Loucy (cell line): Measurements from ENCODE around the gene PLEKHA6.

Experiments used
- H2AFZ ChIP-seq: fragments of 200-600 bp; sonication (generic); 2 replicates; pipeline ENCODE4 v1.6.0; 2016; ENCODE audit warnings: antibody characterized with exemption, mild to moderate bottlenecking, low read length, moderate library complexity
- H3F3A ChIP-seq: fragments of 200-600 bp; 2 replicates; pipeline ENCODE4 v1.6.0; 2016; ENCODE audit warnings: antibody characterized with exemption, low read depth, mild to moderate bottlenecking
- H3K27me3 ChIP-seq: fragments of 200-600 bp; sonication (generic); 2 replicates; pipeline ENCODE4 v1.6.1; 2014; ENCODE audit warnings: low read length, mild to moderate bottlenecking; ENCODE audit not compliant: insufficient read depth, poor library complexity, severe bottlenecking
- H3K36me3 ChIP-seq: fragments of 200-600 bp; sonication (generic); 2 replicates; pipeline ENCODE4 v1.6.1; 2016; ENCODE audit warnings: low read length; ENCODE audit not compliant: insufficient read depth
- H3K4me1 ChIP-seq: fragments of 200-600 bp; sonication (generic); 2 replicates; pipeline ENCODE4 v1.5.1; 2014; ENCODE audit warnings: low read length, mild to moderate bottlenecking; ENCODE audit not compliant: insufficient read depth, poor library complexity, severe bottlenecking
- H3K4me2 ChIP-seq: fragments of 200-600 bp; sonication (generic); 2 replicates; pipeline ENCODE4 v1.6.0; 2014; ENCODE audit warnings: antibody characterized with exemption, low read length, low read depth, mild to moderate bottlenecking; ENCODE audit not compliant: poor library complexity, severe bottlenecking
- H3K4me3 ChIP-seq: fragments of 200-600 bp; sonication (generic); 2 replicates; pipeline ENCODE4 v1.5.1; 2014; ENCODE audit warnings: low read length, mild to moderate bottlenecking, mixed read lengths; ENCODE audit not compliant: poor library complexity, severe bottlenecking
- H3K79me2 ChIP-seq: fragments of 200-600 bp; sonication (generic); 2 replicates; pipeline ENCODE4 v1.6.1; 2014; ENCODE audit warnings: low read length; ENCODE audit not compliant: insufficient read depth
- H3K9ac ChIP-seq: fragments of 200-600 bp; sonication (generic); 2 replicates; pipeline ENCODE4 v1.6.0; 2014; ENCODE audit warnings: mild to moderate bottlenecking, low read depth, low read length, moderate library complexity; ENCODE audit not compliant: poor library complexity, severe bottlenecking
- H3K9me2 ChIP-seq: fragments of 200-600 bp; sonication (generic); replicated peaks from 2 replicates; pipeline ENCODE4 v1.6.1; 2016; ENCODE audit warnings: low read depth, low read length, mixed read lengths
- H3K9me3 ChIP-seq: fragments of 200-600 bp; sonication (generic); 2 replicates; pipeline ENCODE4 v1.6.1; 2014; ENCODE audit warnings: mild to moderate bottlenecking, antibody characterized with exemption, low read length, low read depth; ENCODE audit not compliant: insufficient read depth
- H4K20me1 ChIP-seq: fragments of 200-600 bp; sonication (generic); 2 replicates; pipeline ENCODE4 v1.6.0; 2014; ENCODE audit warnings: antibody characterized with exemption, low read length, mild to moderate bottlenecking; ENCODE audit not compliant: insufficient read depth, poor library complexity, severe bottlenecking
- CTCF ChIP-seq: fragments of 200-600 bp; sonication (generic); conservative IDR thresholded peaks from 2 replicates; pipeline ENCODE4 v1.5.1; 2014; ENCODE audit warnings: mild to moderate bottlenecking, antibody characterized with exemption, low read length
- EZH2phosphoT487 ChIP-seq: fragments of 200-600 bp; IDR thresholded peaks from 2 replicates; pipeline ENCODE4 v1.6.1; 2018; ENCODE audit warnings: antibody characterized with exemption, mild to moderate bottlenecking, moderate library complexity, borderline replicate concordance

Gene PLEKHA6

GRCh38 chr1:204201348-204202040, 158.2 kb downstream of the PLEKHA6 start:
- no peak overlapping the region for H2AFZ ChIP-seq

GRCh38 chr1:204199579-204199978, 160.2 kb downstream of the PLEKHA6 start:
- H3K4me2 ChIP-seq = no peak overlapping the region
- no peaks in the 10 kb centered on the region for H3F3A ChIP-seq
- H3K9ac ChIP-seq = no peak overlapping the region
- H3K79me2 ChIP-seq = no peaks in the 10 kb centered on the region
- no peaks in the 10 kb centered on the region for H3K27me3 ChIP-seq
- H3K4me3 ChIP-seq = no peak overlapping the region
- H3K9me2 ChIP-seq = no peaks in the 10 kb centered on the region
- TF ChIP-seq EZH2phosphoT487 = no peak
- no peak for TF ChIP-seq CTCF
- no peaks in the 10 kb centered on the region for H3K36me3 ChIP-seq
- H2AFZ ChIP-seq = no peak overlapping the region; the same call in 1 of the 2 replicates
- no peaks in the 10 kb centered on the region for H4K20me1 ChIP-seq
- H3K4me1 ChIP-seq = no peaks in the 10 kb centered on the region
- no peaks in the 10 kb centered on the region for H3K9me3 ChIP-seq

More at GRCh38 chr1:204201348-204202040, 158.2 kb downstream of the PLEKHA6 start:
- H3K4me2 ChIP-seq = no peak overlapping the region
- no peak overlapping the region for H3K4me3 ChIP-seq
- no peaks in the 10 kb centered on the region for H3K9me3 ChIP-seq
- no peaks in the 10 kb centered on the region for H3K9me2 ChIP-seq
- no peaks in the 10 kb centered on the region for H3K4me1 ChIP-seq
- no peak overlapping the region for H3K9ac ChIP-seq
- H3K79me2 ChIP-seq = no peaks in the 10 kb centered on the region
- H3F3A ChIP-seq = no peaks in the 10 kb centered on the region
- no peaks in the 10 kb centered on the region for H3K36me3 ChIP-seq
- no peaks in the 10 kb centered on the region for H3K27me3 ChIP-seq
- TF ChIP-seq EZH2phosphoT487 (no peak), CTCF (no peak)
- no peaks in the 10 kb centered on the region for H4K20me1 ChIP-seq

GRCh38 chr1:204198348-204199340, 161.1 kb downstream of the PLEKHA6 start:
- Histone ChIP-seq H3K9me2 (no peaks in the 10 kb centered on the region), H3F3A (no peaks in the 10 kb centered on the region), H2AFZ (no peak overlapping the region), H3K9ac (no peak overlapping the region), H3K79me2 (no peaks in the 10 kb centered on the region), H3K4me3 (no peak overlapping the region), H3K9me3 (no peaks in the 10 kb centered on the region), H3K27me3 (no peaks in the 10 kb centered on the region), H3K4me2 (no peak overlapping the region), H3K4me1 (no peaks in the 10 kb centered on the region), H3K36me3 (no peaks in the 10 kb centered on the region), H4K20me1 (no peaks in the 10 kb centered on the region)
- TF ChIP-seq EZH2phosphoT487 (no peak), CTCF (no peak)
